Measurements from ENCODE around the gene CSMD2.
"Not testable (repeated sequence)": the region's sequence is repeated elsewhere in the genome, so short reads cannot be mapped to it uniquely, and the experiment has no call there.

CSMD2 gene

DNA sequence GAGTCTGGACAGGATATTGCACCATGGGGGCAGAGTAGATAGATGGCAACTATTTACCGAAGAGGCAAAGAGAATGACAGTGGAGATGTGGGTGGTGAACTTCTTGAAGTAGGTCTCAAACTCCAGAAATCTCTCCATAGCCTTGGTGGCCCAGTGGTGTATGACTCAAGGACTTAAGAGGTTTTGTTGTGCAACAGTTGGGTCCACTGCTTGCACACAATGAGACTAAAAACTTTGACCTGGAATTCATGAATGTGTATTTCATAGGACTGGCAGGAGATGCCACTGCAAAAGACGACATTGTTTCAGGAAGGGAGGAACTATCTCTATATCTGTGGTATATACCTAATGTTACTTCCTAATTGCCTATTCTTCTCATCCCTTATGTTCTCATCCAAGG is 616.7 kb downstream of the CSMD2 start:
- no peak for DNase-seq (ENCODE audit: low read depth in 2 of 2)

DNA sequence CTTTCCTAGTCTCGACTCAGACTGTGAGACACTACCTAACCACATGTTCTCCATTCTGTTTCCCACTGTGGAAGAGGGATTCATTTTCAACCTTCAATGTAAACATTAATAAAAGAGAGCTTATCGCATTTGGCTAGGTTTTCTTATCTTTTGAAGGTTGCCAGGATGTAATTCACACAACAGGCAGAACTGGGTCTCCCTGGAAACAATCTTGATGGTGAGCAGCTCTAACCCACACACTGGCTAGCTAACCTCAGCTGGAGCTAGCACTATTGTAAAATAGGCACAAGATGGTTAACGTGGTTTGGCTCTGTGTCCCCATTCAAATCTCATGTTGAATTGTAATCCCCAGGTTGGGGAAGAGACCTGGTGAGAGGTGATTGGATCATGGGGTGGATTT is 617.5 kb downstream of the CSMD2 start:
- DNase-seq (ENCODE audit: low read depth in 2 of 2) = no peak

DNA sequence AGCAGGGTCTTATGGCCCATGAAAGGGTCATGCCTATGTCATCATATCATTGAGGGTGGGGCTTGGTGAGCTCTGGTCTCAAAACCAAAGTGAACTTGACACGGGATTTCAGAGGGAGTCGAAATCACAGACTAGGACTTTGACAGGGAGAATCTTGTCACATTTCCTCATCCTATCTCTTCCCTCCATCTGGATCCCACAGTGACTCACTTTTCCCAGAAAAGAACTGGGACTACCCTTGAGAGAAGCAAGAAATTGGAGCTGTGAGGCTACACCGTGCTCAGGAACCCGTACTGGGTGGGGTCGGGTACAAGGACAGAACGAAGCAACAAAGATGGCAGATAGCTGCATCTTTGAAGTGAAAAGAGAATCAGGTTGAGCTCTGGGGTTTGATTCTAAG is 623.1 kb downstream of the CSMD2 start:
- no peak for DNase-seq (ENCODE audit: low read depth in 2 of 2)

DNA sequence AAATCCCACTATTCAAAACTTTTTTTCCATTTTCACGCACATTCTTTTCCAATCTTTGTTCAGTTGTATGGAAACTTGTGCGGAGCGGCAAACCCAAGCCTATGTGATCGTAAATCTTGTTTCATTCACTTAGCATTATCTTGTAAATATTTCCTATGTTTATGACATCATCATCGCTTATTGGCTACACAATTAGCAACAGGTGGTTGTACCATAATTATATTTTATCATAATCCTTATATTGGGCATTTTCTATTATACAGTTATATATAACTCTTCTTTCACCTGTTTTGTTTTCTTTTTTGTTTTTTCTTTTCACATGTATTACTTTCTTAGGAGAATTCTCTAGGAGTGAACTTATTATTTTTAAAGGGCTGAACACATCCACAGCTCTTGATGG is 627.1 kb downstream of the CSMD2 start:
- DNase-seq (ENCODE audit: low read depth in 2 of 2) = no peak

DNA sequence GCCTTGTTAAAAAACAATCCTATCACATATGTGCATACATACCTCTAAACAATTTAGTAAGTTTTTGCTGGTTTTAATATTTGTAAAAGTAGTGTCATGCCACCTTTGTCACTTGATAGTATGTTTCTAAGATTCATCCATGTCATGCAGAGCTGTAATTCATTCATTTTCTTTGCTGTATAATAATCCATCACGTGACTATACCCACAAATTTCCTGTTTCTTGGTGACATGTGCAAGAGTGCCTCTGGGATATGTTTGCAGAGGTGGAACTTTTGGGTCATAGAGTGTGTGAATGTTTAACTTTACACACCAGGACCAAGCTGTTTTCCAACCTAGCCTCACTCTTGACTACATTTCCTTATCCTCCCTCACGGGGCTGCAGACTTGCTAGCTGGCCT is 629.7 kb downstream of the CSMD2 start:
- DNase-seq (ENCODE audit: low read depth in 2 of 2) = no peak

DNA sequence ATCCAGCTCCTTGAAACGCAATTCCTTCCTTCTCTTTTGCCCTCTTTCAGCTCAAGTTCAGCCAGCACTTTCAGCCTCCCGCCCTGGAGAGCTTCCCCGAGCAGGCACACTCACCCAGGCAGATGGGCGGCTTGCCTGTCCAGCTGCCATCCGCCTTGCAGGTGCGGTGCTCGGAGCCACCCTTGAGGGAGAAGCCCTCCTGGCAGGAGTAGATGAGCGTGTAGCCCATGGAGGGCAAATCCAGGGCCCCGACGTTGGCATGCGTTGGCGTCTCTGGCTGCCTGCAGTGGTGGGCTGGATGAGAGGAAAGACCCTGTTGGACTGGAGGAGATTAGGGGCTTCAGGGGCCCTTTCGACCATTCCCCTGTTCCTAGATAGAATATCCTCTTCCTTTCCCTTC is 632.1 kb downstream of the CSMD2 start:
- no peak for DNase-seq (ENCODE audit: low read depth in 2 of 2)

DNA sequence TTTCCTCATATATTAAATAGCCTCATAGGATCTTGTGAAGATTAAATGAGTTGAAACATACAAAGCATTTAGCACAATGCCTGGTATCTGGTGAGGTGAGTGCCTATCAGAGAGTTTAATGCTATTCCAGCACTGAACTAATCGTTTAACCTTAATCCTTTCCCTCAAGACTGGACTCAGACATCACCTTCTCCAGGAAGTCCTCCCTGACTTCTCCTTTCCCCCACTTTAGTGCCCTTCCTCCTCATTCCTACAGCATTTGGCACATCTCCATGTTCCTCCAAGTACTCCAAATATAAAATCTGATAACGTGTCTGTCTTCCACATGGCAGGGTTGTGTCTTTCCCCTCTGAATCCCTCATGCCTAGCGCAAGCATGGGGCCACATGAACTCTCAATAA is 632.8 kb downstream of the CSMD2 start:
- no peak for DNase-seq (ENCODE audit: low read depth in 2 of 2)

DNA sequence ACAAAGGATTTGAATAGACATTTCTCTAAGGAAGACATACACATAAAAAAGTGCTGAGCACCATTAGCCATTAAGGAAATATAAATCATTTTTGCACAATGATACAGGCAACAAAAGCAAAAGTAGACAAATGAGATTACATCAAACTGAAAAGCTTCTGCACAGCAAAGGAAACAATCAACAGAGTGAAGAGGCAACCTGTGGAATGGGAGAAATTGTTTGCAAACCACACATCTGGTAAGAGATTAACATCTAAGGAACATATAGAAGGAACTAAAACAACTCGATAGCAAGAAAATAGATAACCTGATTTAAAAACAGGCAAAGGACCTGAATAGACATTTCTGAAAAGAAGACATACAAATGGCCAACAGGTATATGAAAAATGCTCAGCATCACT is 635.1 kb downstream of the CSMD2 start:
- no peak for DNase-seq (ENCODE audit: low read depth in 2 of 2)

DNA sequence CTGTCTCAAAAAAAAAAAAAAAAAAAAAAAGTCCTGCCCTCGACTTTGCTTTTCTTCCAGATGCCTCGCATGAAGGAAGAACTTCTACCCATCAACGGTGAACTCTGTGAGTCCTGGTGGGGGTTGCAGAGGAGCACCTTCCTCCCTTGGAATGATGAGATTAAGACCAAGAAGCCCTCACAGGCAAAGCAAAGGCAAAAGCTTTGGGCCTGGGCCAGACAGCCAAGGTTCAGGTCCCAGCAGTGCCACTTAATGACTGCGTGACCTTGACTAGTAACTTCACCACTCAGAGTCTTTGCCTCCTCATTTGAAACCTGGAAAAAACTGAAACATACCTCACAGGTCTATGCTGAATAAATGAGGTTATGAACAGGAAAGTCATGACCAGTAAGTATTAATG is 637.1 kb downstream of the CSMD2 start:
- DNase-seq (ENCODE audit: low read depth in 2 of 2) = no peak

DNA sequence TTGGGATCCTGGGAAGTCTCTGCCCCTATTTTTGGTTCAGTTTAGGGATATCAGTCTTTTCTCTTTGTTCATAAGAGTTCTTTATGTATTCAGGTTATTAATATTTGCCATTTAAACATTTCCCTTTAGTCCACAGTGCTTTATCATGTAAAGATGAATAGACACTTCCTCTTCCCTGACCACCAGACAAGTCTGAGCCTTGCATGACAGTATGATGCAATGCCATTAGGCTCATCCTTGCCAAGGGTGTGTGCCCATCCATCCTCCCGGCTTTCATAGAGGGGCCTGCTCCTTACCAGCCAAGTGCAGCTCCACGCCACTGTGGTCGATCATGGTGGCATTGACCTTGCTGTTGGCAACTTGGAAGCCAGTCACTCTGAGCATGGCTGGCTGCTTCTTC is 640.4 kb downstream of the CSMD2 start:
- no peak for DNase-seq (ENCODE audit: low read depth in 2 of 2)

DNA sequence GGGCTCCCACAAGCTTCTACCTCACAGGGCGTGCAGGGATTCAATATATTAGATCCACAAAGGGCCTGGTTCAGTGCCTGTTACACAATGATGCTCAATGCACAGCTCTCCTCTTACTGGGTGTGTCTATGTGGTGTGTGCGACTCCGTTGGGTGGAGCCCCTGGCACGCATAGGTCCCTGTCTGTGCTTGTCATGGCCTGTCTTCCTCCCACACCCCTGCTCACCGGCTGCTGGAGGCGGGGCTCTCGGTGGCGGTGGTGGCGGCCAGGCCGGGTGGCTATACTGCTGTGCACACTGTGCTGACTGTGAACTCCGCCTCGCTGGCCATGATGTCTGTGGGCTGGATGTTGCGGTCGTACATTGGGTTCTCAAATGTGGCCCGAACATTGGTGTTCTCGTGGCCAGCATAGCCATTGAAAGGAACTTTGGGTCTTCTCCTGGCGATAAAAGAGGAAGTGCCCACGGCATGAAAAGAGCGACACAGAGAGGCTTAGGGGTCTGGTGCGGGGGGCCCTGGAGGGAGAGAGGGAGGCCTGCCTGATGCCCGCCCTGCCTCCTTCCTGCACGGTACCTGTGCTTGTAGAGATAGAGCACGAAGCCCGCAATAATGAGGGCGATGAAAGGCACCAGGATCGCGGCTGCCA is 645.7 kb downstream of the CSMD2 start:
- DNase-seq (ENCODE audit: low read depth in 2 of 2) = no peak

DNA sequence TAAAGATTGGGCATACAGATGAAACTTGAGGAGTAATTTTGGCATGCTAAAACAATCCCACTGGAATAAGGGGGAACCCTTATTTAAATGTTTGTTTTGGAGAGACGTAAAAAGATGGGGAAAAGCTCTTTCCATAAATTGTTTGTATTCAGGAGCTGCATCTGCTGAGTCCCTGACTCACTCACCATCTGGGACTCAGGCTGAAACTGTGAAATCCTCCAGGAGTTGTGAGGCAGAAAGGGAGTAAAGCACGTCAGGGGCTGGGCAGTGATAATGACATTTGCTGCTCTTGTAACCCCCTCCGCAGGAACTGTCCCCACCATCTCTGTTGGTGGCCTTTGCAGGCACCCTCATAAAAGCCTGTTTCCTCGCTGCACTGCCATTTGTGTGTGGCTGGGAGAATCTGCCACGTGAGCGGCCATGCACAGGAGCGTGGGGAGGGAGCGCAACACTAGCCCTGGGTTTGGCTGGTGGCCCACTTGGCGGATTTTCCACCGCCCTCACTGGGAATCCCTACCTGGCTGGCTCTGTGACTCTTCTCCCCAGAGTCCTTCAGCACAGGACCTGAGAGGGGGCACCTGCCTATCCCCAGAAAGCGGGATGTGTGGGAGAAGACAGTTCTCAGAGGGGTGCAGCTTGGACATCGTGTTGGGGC is 647.3 kb downstream of the CSMD2 start:
- DNase-seq (ENCODE audit: low read depth in 2 of 2) = no peak

DNA sequence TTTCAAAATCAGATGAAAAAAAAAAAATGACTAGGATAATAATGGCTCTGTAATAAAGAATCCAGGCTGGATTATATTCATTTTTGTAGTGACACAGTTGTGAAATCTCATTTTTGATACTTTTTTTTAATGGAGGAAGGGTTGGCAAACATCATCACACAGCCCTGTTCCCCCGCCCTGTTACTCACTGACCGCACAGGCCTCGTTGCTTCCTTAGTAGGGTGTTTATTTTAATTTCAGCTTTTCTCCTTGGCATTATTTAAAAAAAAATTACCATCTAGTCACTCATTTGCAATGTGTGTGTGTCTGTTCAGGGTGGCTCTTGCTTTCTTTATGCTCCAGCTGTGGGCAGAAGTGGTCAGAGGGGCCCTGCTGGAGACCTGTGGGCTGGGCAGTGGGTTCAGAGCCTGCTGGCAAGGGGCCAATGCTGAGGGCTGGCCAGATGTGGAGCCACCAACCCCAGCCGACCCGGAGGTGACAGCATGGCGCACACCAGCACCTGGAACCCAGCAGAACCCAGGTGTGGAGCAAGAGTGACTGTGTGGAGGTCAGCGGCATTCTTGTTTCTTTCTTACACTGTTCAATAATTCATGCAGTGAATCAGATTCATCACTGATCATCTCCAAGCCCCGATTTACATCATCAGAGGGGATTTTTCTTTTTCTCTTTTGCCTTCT is 648.0 kb downstream of the CSMD2 start:
- DNase-seq (ENCODE audit: low read depth in 2 of 2) = no peak

DNA sequence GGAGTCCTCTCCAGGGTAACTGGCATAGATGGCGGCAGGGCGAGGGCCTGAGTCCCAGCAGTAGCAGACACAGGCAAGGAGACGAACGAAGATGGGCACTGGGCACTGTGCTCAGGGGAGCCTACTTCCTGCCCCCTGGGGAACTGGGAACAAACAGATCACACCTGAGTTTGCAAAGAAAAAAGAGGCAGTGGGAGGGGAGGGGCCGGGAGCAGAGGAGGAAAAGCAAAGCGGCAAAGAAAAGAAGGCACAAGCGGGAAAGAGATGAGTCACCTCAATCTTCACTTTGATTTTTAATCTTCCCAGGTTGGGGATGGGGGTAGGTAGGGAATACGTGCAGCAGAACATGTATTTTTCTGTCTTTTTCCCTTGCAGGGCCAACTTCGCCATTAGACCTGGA is 648.6 kb downstream of the CSMD2 start:
- DNase-seq (ENCODE audit: low read depth in 2 of 2) = no peak

DNA sequence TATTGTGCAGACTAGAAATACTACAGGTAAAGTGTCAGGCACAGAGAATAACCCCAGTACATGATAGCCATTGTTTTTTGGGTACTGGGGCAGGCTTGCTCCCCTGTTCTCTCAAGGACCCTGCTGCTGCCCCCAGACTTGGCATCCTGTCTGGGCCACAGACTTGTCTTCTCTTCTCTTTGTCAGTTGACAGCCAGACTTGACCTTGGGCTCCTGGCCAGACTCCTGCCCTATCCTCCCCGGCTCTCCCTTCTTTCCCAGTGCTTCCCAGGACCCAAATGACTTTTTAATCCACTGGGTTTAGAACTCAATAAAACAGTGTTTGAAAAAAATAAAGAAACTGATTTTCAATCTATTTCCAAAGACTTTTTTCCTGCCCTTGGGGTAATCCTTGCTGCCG is 649.4 kb downstream of the CSMD2 start:
- DNase-seq (ENCODE audit: low read depth in 2 of 2) = no peak

DNA sequence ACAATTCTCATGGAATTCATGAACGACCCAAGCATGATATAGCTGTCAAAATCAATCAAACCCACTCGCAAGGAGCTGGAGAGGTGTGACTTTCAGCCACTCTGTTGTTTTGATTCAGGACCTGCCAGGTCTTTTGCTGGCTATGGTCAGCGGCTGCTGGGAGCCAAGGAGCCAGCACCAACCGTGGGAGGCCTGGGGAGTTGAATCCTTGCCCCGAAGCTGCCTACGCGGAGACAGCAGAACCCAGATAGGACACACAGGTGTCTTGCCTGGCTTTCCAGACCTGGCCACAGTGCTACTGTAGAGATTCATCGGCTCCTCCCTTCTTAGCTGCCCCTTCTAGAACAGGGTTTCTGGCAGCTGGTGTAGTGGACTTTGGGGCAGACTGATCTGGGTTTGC is 649.9 kb downstream of the CSMD2 start:
- no peak for DNase-seq (ENCODE audit: low read depth in 2 of 2)

DNA sequence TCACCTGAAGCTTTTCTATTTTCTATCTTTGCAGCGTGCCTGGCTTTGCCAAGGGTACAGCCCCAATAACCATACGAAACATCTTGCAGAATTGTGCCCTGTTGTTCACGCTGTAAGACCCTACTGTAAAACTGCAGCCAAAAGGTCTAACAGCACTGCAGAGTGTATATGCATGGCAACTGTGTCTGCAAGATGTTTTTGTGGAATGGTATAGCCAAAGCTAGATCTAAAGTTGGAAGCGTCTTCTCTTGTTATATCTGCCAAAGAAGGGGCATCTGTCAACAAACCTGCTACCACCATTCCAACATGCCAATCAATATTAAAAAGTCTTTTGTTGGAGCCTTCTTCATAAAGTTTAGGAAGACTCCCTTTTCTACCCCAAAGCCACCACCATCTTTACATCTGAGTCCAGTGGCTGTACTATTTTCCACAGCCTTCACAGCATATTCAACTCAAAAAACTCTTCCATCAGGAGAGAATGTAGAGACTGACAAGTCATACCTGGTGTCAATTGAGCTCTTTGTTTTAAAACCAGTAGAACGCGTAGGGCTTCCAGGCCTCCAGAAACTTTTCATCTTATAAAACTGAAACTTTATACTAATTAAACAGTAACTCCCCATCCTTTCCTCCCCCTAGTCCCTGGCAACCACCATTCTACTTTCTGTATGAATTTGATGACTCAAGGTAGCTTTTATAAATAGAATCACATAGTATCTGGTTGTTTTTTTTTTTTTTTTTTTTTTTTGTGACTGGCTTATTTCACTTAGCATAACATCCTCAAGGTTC is 652.6 kb downstream of the CSMD2 start:
- DNase-seq (ENCODE audit: low read depth in 2 of 2) = no peak

DNA sequence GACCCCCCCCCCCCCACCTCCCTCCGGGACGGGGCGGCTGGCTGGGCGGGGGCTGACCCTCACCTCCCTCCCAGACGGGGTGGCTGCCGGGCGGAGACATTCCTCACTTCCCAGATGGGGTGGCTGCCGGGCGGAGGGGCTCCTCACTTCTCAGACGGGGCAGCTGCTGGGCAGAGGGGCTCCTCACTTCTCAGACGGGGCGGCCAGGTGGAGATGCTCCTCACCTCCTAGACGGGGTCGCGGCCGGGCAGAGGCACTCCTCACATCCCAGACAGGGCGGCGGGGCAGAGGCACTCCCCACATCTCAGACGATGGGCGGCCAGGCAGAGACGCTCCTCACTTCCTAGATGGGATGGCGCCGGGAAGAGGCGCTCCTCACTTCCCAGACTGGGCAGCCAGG is 655.8 kb downstream of the CSMD2 start:
- not testable (repeated sequence) for DNase-seq (ENCODE audit: low read depth in 2 of 2)

DNA sequence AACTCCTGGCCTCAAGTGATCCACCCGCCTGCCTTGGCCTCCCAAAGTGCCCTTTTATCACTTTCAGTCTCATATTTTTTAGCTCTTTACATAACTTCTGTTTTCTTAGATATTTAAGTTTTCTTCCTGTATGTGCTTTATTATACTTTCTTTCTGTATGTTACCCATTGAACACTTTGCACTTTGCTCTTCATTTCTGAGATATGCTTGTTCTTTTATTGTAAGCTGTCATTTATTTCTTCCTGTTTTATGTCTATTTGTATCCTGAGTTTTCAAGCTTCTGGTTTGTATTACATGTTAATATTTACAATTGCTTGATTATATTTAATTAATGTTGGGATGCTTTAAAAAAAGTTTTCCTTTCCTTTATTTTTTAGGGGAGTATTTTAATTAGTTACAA is 656.9 kb downstream of the CSMD2 start:
- no peak for DNase-seq (ENCODE audit: low read depth in 2 of 2)

DNA sequence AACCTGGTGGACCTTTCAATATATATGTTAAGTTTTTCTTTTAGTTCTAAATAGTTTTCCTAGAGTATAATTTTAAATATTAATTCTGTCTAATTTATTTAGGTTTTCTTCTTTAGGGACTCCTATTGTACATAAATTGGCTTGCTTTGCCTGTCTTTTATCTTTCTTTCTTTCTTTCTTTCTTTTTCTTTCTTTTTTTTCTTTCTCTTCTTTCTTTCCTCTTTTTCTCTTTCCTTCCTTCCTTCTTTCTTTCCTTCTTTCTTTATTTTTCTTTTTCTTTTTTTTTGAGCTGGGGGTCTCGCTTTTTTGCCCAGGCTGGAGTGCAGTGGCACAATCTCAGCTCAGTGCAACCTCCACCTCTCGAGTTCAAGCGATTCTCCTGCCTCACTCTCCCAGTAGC is 657.4 kb downstream of the CSMD2 start:
- DNase-seq (ENCODE audit: low read depth in 2 of 2) = no peak

DNA sequence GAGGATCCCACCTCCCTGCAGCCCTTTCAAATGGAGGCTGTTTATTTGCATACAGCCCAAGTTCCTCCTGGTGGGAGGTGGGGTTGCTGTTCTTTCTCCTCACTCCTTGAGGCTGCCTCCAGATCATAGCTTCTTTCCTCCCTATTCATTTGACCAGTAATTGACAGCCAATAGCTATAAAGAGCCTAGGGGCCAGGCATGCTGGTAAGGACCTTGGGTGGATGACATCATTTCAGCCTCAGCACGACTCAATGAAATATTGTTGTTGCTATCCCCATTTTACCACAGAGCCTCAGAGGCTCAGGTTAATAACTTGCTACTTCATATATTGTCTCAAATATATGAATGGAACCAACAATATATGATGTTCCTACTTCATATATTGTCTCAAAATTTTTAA is 661.5 kb downstream of the CSMD2 start:
- DNase-seq (ENCODE audit: low read depth in 2 of 2) = no peak

DNA sequence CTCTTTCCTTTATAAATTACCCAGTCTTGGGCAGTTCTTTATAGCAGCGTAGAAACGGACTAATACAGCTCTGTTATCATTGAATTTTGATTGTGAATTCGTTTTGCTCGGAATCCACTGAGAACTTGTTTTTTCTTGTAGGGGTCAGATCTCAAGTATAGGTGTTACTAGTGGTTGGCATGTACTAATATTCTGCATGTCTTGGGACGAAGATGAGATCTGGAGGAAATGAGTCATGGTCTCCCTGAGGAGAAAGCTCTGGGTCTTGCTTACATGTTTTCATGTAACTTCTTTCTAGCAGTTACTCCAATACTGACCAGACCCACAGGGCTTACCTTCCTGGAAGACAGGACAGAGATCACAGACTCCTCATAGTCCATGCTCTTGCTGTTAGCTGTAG is 662.3 kb downstream of the CSMD2 start:
- DNase-seq (ENCODE audit: low read depth in 2 of 2) = no peak

DNA sequence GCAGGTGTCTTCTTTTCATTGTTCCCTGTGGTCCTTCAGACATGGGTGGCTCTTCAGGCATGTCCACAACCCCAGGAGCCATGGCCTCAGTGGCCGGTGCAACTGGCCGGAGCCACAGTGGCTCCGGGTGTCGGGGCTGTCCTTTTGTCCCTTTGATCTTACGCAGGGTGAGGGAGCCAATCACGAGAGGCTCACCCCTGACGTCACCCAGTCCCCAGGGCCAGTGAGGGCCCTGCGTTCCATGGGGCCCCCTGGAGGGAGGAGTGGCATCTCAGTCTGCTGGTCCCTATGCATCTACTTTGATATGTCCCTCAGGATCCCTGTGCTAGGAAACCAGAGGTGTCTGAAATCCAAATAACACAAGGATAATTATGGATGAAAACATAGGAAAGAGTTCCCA is 663.3 kb downstream of the CSMD2 start:
- DNase-seq (ENCODE audit: low read depth in 2 of 2) = no peak

Data from activated CD8-positive, alpha-beta memory T cell treated with anti-CD3 and anti-CD28 coated beads for 4 hours (primary cell).